Mucosa of stomach (tissue), 1 donor: ENCODE data around the gene TMOD1.

Source experiments
- H3K27me3 ChIP-seq: one replicate; pipeline ENCODE4 v1.7.0; 2013; ENCODE audit warnings: mild to moderate bottlenecking, low read length; ENCODE audit not compliant: control insufficient read depth, insufficient read depth
- H3K36me3 ChIP-seq: one replicate; pipeline ENCODE4 v1.7.0; 2013; ENCODE audit warnings: low read length; ENCODE audit not compliant: control insufficient read depth, insufficient read depth
- H3K4me1 ChIP-seq: one replicate; pipeline ENCODE4 v1.7.0; 2013; ENCODE audit warnings: mild to moderate bottlenecking, low read length; ENCODE audit not compliant: control insufficient read depth, insufficient read depth
- H3K4me3 ChIP-seq: one replicate; pipeline ENCODE4 v1.7.0; 2013; ENCODE audit warnings: low read length
- H3K9ac ChIP-seq: one replicate; pipeline ENCODE4 v1.7.0; 2013; ENCODE audit warnings: mild to moderate bottlenecking, low read length, moderate library complexity
- H3K9me3 ChIP-seq: one replicate; pipeline ENCODE4 v1.7.0; 2013; ENCODE audit warnings: mild to moderate bottlenecking, low read length, moderate library complexity; ENCODE audit not compliant: control insufficient read depth
- donor health status: Pancreatic carcinoma.

The TMOD1 gene

DNA sequence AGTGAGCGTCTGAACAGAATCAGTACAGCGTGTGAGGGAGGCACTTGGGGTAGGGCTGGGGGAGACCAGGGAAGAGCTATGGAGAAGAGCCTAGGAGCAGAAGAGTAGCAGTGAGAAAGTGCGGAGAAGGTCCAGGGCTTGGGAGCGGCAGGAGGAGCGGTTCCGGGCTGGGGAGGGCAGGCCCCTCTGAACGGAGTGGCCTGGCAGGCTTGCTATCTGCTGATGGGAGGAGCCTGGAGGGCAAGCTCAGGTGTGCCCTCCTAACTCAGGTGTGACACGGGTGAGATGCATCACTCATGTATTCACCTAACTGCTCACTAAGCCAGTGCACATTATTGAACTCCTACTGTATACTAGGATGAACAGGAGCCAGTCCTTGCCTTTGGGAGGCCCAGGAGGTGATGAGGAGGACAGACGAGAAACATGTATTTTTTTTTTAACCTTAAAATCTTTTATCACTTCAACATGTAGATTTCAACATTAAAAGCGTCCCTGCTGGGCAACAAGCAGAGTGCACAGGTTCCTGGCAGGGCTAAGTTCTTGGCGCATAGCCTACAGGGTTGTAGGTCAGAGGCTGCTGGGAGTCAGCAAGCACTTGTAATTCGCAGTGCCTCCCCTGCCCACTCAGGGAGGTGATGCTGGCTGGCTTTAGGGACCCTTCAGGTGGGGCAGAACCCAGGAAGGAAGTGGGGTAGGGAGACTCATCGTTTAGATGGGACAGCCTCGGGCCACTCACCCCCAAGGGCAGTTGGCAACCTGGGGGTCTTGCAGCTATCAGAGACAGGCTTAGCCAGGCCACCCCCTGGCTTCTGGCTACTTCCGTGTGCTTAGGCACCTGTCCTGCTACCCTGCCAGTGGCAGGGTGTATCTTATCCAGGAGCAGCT is 55.5 kb downstream of the TMOD1 start:
- Histone ChIP-seq H3K9me3 (no peaks in the 10 kb centered on the region), H3K9ac (no peak overlapping the region), H3K4me3 (no peak overlapping the region), H3K36me3 (no peaks in the 10 kb centered on the region), H3K27me3 (peaks cover 6% of the 10 kb centered on the region), H3K4me1 (peaks cover 18% of the 10 kb centered on the region)

GRCh38 chr9:97557606-97558095 is 56.2 kb downstream of the TMOD1 start:
- H3K9me3 ChIP-seq = no peaks in the 10 kb centered on the region
- H3K36me3 ChIP-seq = no peaks in the 10 kb centered on the region
- H3K4me1 ChIP-seq = peaks cover 18% of the 10 kb centered on the region
- peaks cover 6% of the 10 kb centered on the region for H3K27me3 ChIP-seq
- H3K4me3 ChIP-seq = no peak overlapping the region
- H3K9ac ChIP-seq = no peak overlapping the region

- Histone ChIP-seq H3K4me1 (peaks cover 20% of the 10 kb centered on the region), H3K9ac (no peak overlapping the region), H3K4me3 (no peak overlapping the region), H3K9me3 (no peaks in the 10 kb centered on the region), H3K36me3 (no peaks in the 10 kb centered on the region), H3K27me3 (no peaks in the 10 kb centered on the region)
Measured at GRCh38 chr9:97558701-97559101, 57.2 kb downstream of the TMOD1 start.

DNA sequence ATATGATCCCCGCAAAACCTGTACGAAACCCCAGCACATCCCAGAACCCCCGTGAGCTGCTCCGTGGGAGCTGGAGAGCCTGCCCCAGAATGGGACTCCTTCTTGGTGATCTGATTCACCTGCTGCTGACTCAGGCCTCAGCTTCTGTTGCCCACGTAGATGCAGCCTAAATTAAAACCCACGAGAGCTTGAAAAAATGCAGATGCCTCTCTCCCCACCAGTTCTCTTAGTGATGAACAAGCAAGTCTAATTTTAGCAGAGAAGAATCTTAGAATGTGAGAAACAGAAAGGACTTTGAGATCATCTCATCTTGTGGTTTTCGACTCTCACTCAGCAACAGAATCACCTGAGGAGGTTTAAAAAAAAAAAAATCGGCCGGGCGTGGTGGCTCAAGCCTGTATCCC is 57.6 kb downstream of the TMOD1 start:
- Histone ChIP-seq H3K9me3 (no peaks in the 10 kb centered on the region), H3K36me3 (no peaks in the 10 kb centered on the region), H3K9ac (no peak overlapping the region), H3K27me3 (no peaks in the 10 kb centered on the region), H3K4me1 (peaks cover 24% of the 10 kb centered on the region), H3K4me3 (no peak overlapping the region)

DNA sequence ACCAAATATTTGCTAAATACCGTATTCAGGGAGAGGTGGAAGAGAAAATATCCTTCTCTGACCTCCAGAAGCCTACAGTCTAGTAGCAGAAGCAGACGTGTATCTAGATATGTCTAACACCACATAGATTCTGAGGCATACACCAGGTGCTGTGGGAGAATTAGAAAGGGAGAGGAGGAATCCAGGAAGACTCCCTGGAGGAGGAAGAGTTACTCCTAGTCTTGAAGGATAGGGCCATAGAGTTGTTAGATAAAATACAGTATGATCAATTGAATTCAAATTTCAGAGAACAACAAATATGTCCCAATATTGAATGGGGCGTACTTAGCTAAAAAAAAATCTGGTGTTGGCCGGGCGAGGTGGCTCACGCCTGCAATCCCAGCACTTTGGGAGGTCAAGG is 58.7 kb downstream of the TMOD1 start:
- Histone ChIP-seq H3K27me3 (no peaks in the 10 kb centered on the region), H3K4me3 (no peak overlapping the region), H3K36me3 (no peaks in the 10 kb centered on the region), H3K9ac (no peak overlapping the region), H3K4me1 (peaks cover 29% of the 10 kb centered on the region), H3K9me3 (no peaks in the 10 kb centered on the region)

- Histone ChIP-seq H3K9me3 (no peaks in the 10 kb centered on the region), H3K9ac (no peak overlapping the region), H3K36me3 (no peaks in the 10 kb centered on the region), H3K4me3 (no peak overlapping the region), H3K27me3 (no peaks in the 10 kb centered on the region), H3K4me1 (peaks cover 29% of the 10 kb centered on the region)
Measured at GRCh38 chr9:97560851-97561250, 59.4 kb downstream of the TMOD1 start.

- no peak overlapping the region for H3K9ac ChIP-seq
- peaks cover 27% of the 10 kb centered on the region for H3K4me1 ChIP-seq
- no peaks in the 10 kb centered on the region for H3K27me3 ChIP-seq
- no peaks in the 10 kb centered on the region for H3K9me3 ChIP-seq
- H3K36me3 ChIP-seq = no peaks in the 10 kb centered on the region
- H3K4me3 ChIP-seq = no peak overlapping the region
Measured at GRCh38 chr9:97561501-97561900, 60.0 kb downstream of the TMOD1 start.

- Histone ChIP-seq H3K9me3 (no peaks in the 10 kb centered on the region), H3K4me1 (peaks cover 17% of the 10 kb centered on the region)
Measured at GRCh38 chr9:97562542-97562941, 61.1 kb downstream of the TMOD1 start.

GRCh38 chr9:97563458-97564135 is 62.1 kb downstream of the TMOD1 start:
- no peaks in the 10 kb centered on the region for H3K36me3 ChIP-seq
- H3K27me3 ChIP-seq = no peaks in the 10 kb centered on the region
- no peak overlapping the region for H3K4me3 ChIP-seq
- no peaks in the 10 kb centered on the region for H3K9me3 ChIP-seq
- H3K9ac ChIP-seq = no peak overlapping the region
- peaks cover 12% of the 10 kb centered on the region for H3K4me1 ChIP-seq

More at GRCh38 chr9:97562542-97562941, 61.1 kb downstream of the TMOD1 start:
- Histone ChIP-seq H3K4me3 (no peak overlapping the region), H3K36me3 (no peaks in the 10 kb centered on the region), H3K9ac (no peak overlapping the region), H3K27me3 (no peaks in the 10 kb centered on the region)

DNA sequence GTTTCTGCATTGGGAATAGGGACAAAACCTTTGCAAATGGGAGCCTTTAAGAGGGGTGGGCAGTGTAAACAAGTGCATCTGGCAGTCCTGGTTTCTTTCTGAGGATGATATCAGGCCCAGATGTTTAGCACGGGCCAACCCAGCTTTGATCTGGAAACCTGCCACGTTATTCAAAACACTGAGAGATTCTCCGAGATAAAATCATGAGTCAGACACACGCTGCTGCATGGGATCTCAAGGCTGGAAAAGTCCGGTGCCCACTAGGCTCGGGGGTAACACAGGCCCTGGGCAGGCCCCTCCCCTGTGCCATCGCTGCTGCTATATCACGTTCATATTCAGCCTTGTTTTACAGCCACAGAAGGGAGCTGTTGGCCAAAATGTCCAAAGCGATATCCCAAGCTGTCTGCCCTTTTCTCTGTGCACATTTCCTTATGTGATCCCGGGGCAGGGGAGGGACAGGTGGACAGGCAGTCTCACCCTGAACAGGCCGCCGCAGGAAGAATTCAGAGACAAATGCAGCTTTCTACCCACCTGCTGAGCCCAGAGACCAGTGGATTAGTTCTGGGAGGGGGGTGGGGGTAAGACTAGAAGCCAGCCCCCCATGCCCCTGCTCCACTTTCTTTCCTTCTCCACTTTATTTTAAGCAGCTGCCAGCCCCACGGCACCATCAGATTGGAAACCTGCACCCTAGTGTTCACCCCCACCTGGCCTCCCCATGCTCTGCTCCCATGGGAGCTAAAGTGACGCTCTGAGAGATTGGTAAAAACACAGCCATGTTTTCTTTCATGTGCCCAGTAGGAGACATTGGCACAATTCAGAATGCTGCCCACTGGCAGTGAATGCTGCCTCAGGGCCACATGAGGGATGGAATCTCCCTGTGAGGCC is 63.1 kb downstream of the TMOD1 start:
- Histone ChIP-seq H3K27me3 (no peaks in the 10 kb centered on the region), H3K9me3 (no peaks in the 10 kb centered on the region), H3K36me3 (no peaks in the 10 kb centered on the region), H3K9ac (no peak overlapping the region), H3K4me3 (no peak overlapping the region), H3K4me1 (peaks cover 12% of the 10 kb centered on the region)

- H3K36me3 ChIP-seq = no peaks in the 10 kb centered on the region
Measured at GRCh38 chr9:97565262-97565661, 63.8 kb downstream of the TMOD1 start.

More at GRCh38 chr9:97565262-97565661, 63.8 kb downstream of the TMOD1 start:
- Histone ChIP-seq H3K9ac (no peak overlapping the region), H3K4me1 (peaks cover 12% of the 10 kb centered on the region), H3K27me3 (no peaks in the 10 kb centered on the region), H3K9me3 (no peaks in the 10 kb centered on the region), H3K4me3 (no peak overlapping the region)
